ENCODE measurements around the gene CDX2.

The CDX2 gene

GRCh38 chr13:27978301-27978968 lies 9.3 kb upstream of the CDX2 start:
- no peak for DNase-seq (ENCODE audit: low read depth)

- no peak for DNase-seq (ENCODE audit: low read depth)
These were observed 8.6 kb upstream of the CDX2 start for GRCh38 chr13:27977476-27978300.

- no peak for DNase-seq (ENCODE audit: low read depth)
These were observed 7.4 kb upstream of the CDX2 start for GRCh38 chr13:27976362-27977091.

GRCh38 chr13:27975564-27976361 lies 6.6 kb upstream of the CDX2 start:
- no peak for DNase-seq (ENCODE audit: low read depth)

- DNase-seq (ENCODE audit: low read depth) = no peak
These were observed 5.0 kb upstream of the CDX2 start for GRCh38 chr13:27973961-27974662.

- no peak for DNase-seq (ENCODE audit: low read depth)
These were observed 4.2 kb upstream of the CDX2 start for GRCh38 chr13:27973291-27973690.

GRCh38 chr13:27972478-27972820 lies 3.3 kb upstream of the CDX2 start:
- DNase-seq (ENCODE audit: low read depth) = no peak

- DNase-seq (ENCODE audit: low read depth) = no peak
These were observed 2.8 kb upstream of the CDX2 start for GRCh38 chr13:27971776-27972477.

GRCh38 chr13:27971236-27971645 lies 2.1 kb upstream of the CDX2 start:
- DNase-seq (ENCODE audit: low read depth) = no peak

GRCh38 chr13:27970382-27971235 lies 1.5 kb upstream of the CDX2 start:
- DNase-seq (ENCODE audit: low read depth) = no peak

- no peak for DNase-seq (ENCODE audit: low read depth)
These were observed 733 bp upstream of the CDX2 start for GRCh38 chr13:27969866-27970229.

- no peak for DNase-seq (ENCODE audit: low read depth)
These were observed 616 bp downstream of the CDX2 start for GRCh38 chr13:27968316-27969081.

GRCh38 chr13:27967736-27968315 lies 1.3 kb downstream of the CDX2 start:
- DNase-seq (ENCODE audit: low read depth) = no peak

GRCh38 chr13:27967203-27967735 lies 1.8 kb downstream of the CDX2 start:
- DNase-seq (ENCODE audit: low read depth) = no peak

GRCh38 chr13:27966641-27967202 lies 2.4 kb downstream of the CDX2 start:
- no peak for DNase-seq (ENCODE audit: low read depth)

GRCh38 chr13:27965740-27966640 lies 3.1 kb downstream of the CDX2 start:
- DNase-seq (ENCODE audit: low read depth) = no peak

GRCh38 chr13:27965343-27965739 lies 3.8 kb downstream of the CDX2 start:
- no peak for DNase-seq (ENCODE audit: low read depth)
